C1 segment of cervical spinal cord (tissue), 14 donors: ENCODE measurements around the gene BOK.

Source experiments
- DNase-seq, 14 donors: peaks; one replicate each; lab custom pipeline; 2025; lab: John Stamatoyannopoulos, UW

Gene BOK

DNA sequence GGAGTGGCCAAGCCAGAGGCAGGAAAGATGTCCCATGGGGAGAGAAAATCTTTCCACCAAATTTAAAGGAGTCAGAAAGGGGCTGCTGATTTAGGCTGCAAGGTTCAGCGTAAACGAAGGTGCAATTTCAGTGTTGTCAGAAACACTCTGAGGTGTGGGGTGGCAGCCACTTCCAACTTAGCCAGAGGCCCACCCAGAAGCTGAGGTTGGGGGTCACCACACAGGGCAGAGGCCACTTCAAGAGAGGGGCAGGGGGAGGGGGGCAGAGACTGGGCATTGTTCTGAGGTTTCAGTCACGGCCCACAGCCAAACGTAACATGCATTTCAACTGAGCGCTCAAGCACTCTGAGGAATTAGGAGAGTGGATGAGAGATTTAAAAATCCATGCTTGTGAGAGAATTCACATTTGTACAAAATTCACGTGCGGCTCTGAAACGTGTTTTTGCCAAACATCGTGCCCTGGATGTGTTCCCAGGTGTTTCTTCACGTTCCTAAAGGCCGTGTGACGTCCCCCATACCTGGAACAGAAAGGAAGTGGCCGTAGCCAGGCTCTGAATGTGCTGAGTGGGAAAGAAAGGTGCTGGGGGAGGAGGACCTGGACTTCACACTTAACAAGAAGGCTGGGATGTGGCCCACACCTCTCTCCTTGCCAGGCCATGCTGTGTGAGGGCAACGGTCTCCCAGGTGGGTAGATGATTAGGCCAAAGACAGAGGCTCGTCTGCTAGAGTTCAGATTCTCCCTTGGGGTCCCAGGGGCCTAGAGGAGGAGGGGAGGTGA lies 19.5 kb upstream of the BOK start:
- DNase-seq = no peak

DNA sequence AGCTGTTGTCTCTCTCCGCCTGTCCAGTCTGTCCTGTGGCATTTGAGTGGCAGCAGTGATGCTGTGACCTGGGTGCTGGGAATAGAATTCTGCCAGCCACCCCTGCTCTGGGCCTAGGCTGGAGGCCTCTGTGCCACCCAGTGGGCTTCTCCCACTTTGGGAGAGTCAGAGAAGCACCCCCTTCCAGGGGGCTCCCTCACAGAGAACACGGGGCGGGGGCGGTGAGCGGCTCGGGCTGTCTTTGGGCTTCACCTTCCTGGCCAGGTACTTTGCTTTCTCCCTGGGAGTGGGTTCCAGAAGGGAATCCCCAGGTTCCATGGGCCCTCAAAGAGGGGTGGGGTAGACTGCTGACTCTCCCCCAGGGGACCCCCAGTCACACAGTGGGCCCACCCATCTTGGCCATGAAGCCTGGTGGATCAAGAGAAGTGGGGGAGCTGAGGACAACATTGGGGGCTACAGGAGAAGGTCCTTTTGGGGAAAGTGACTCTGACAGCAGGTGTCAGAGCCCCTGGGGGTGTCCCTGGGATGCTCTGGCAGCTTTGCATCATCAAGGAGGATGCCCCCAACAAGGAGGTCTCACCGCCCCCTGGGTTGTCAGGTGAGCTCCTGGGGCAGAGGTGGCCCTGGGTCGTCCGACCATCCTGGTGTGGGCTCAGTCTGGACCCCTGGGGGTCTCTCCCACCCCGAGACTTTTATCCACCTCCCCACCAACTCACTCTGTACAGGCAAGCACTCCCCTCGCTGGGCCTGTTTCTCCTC lies 18.8 kb upstream of the BOK start:
- DNase-seq = no peak

DNA sequence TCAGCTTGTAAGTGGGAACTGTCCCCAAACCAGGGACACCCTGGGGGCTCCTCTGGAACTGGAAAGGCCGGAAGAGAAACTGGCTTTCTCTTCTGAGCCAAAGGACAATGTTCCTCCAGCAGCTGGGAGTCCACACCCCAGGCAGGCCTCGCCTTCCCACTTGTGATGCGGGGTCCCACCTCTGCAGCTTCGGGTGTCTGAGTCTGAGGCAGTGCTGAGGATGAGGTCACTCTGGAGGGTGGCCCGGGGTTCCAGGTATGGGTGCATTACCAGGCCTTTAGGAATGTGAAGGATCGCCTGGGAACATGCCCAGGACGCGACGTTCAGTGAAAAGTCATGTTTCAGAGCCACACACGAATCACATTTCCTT lies 18.2 kb upstream of the BOK start:
- no peak for DNase-seq

DNA sequence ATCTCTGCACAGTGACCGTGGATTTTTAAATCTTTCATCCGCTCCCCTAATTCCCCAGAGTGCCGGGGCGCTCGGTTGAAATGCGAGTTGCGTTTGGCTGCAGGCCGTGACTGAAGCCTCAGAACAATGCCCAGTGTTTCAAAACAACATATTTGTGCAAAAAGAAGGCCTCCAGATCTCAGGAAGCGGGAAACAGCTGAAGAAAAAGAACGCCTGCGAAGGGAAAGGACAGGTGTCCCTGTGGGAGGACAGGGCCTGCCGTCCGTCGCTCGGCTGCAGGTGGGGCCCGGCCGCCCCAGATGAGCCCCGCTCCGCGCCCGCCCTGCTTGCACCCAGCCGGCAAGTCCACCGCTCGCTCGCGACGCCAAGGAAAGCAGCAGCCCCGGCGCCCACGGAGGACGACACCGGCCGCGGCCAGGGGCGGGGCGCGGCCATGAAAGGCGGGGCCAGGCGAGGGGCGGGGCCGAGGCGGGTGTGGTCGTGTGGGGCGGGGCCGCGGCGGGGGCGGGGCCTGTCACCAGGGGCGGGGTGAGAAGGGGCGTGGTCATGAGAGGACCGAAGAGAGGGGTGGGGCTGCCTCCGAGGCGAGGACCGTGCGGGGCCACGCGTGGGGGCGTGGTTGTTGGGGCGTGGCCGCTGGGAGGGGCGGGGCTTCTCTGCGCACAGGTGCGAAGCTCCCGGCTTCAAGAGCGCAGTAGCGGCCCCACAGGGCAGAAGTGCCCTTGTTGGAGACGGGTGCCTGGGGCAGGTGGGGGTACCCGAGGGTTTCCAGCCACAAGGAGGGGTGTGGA lies 17.6 kb upstream of the BOK start:
- peak in 8 of 14 donors; percentile 13 to 46 (median 30) for DNase-seq

DNA sequence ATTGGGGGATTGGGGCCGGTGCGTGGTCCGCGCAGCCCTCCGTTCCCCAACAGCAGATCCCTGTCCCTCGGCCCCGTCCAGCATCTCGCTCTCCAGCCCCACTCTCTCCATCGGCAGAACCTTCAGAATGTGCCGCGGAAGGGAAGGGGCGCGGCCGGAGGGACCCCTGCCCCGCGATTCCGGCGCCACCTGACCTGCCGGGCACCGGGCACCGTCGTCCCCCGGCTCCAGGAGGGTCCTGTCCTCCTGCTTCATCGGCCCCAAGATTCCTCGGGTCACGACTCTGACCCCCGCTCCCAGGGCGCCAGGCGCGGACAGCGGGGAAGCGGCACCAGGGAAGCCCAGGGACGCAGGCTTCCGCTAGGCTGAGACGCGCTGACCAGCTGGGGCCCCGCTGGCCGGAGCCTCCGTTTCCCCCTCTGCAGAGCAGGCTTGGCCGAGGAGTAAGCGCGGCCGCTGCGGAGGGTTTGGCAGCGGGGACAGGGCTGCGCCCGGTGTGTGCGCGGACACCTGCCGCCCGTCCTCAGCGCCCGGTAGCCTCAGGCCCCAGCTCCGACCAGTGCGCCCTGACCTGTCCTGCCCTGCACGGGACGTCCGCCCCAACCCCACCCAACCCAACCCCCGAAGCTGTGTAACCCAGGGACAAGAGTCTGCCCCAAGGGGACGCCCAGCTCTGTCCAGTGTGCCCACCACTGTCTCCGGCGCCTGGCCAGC lies 16.8 kb upstream of the BOK start:
- DNase-seq = no peak

DNA sequence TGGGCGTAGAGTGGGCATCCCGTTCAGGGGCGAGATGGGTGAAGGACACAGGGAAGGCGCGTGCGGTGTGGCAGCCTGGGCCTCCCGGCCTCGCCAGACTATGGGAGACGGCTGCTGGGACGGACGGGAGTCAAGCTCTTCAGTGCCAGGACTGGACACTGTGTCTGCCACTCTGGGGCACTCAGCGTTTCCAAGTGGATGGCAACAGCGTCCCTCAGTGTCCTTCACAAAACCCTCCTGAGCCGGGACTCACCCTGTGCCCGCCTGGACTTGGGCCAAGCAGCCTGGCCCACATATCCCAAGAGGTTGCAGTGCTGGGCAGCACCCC lies 16.3 kb upstream of the BOK start:
- peak in 3 of 14 donors; percentile 13 to 34 (median 19) for DNase-seq

DNA sequence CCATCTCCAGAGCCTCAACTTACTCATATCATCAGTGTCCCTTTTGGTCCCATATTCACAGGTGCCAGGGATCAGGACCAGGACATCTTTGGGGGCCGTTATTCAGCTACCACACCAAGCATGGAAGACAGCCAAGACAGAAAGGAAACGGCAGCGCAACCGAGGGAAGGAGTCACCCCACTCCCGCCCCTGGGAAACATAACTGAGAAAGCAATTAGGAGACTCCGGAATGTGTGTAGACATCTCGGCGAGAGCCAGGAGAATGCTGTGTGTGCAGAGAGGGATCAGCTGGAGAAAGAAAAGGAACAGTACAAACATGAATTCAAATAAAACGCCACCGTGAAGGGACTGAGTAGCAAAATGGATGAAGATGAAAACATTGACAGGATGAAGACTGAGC lies 13.4 kb upstream of the BOK start:
- DNase-seq = no peak

DNA sequence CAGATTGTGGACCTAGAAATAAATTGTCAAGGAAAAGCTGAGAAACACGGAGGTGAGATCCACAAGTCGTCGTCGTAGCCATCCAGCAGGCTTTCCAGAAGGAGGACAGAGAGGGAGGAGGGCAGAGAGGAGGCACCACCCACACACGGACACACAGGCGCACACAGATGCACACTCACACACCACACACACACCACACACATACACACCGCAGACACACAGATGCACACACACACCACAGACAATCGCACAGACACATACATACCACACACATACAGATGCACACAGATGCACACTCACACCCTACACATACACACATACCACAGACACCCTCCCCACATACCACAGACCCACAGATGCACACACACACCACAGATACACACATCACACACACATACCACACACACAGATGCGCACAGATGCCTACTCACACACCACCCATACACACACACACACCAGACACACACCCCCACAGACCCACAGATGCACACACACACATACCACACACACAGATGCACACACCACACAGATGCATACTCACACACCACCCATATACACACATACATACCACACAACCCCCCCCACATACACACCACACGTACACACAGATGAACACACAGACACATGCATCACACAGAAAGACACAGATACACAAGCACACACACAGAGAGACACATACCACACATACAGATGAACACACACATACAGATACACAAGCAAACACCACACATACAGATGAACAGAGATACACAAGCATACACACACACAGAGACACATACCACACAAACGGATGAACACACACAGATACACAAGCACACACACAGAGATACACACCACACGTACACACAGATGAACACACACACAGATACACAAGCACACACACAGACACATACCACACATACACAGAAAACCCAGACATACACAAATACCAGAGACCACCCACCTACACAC lies 12.7 kb upstream of the BOK start:
- DNase-seq = no peak

DNA sequence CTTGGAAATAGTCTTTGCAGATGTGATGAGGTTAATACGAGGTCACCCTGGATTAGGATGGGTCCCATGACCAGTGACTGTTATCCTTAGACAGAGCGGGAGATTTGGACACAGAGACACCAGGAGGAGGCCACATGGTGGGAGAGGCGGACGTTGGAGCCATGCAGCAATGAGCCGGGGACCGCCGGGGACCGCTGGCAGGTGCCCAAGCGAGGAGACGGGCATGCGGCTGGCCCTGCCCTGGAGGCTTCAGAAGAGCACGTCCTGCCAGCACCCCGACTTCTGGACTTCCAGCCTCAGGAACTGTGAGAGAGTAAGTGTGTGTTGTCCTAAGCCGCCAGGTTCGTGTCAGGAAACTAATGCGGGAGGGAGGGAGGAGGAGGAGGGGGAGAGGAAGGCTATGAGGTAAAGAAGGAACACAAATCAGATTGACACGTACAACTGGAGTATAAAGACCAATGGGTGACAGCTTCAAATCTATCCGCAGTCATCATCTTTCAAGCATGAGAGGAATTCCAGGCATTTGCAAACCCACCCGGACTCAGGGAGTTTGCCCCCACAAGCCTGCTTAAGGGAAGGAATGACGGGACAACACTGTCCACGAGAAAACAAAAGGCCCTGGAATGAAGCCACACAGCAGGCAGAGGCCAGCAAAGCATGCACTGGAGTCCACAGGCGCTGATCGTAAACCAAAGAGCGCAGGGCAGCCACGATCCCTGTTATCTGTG lies 11.6 kb upstream of the BOK start:
- no peak for DNase-seq

DNA sequence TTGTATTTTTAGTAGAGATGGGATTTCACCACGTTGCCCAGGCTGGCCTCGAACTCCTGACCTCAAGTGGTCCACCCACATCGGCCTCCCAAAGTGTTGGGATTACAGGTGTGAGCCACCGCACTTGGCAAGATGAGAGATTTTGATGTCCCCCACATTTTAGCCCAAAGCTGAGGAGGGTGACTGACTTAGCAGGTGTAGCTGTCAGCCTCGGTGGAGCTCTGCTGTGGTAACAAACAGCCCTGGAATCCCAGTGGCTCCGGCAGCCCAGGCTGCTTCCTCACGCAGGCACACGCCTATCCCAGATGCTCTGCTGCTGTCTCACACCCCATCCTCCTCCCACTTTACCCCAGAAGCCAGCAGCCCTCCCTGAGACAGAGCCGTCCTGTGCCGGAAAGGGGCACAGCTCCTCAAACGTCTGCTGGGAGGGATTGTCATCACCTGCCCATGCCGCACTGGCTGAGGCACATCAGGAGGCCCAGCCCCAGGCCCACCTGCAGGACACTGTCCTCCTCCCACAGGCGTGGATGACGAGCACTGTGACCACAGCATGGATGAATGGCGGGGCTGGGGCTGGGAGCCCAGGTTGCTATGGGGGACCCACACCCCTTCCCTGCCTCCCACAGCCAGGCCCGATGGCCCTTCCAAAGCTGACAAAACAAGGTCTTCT lies 10.6 kb upstream of the BOK start:
- DNase-seq = no peak

DNA sequence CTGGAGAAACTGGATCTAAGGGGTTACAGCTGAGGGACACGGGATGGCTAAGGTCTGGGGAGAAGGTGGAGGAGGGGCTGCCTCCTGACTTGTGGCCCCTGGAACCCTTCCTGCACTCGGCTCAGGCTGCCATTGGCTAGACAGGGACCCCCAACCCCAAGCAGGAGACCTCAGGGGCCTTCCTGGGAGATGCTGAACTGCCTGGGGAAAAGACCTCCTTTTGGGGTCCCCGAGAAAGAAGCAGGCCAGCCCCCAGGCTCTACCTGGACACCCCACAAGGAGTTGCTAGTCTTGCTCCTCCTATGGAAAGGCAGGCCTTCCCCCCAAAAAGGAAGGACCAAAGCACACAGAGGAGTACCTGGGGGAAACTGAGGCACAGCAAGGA lies 10.1 kb upstream of the BOK start:
- no peak for DNase-seq

DNA sequence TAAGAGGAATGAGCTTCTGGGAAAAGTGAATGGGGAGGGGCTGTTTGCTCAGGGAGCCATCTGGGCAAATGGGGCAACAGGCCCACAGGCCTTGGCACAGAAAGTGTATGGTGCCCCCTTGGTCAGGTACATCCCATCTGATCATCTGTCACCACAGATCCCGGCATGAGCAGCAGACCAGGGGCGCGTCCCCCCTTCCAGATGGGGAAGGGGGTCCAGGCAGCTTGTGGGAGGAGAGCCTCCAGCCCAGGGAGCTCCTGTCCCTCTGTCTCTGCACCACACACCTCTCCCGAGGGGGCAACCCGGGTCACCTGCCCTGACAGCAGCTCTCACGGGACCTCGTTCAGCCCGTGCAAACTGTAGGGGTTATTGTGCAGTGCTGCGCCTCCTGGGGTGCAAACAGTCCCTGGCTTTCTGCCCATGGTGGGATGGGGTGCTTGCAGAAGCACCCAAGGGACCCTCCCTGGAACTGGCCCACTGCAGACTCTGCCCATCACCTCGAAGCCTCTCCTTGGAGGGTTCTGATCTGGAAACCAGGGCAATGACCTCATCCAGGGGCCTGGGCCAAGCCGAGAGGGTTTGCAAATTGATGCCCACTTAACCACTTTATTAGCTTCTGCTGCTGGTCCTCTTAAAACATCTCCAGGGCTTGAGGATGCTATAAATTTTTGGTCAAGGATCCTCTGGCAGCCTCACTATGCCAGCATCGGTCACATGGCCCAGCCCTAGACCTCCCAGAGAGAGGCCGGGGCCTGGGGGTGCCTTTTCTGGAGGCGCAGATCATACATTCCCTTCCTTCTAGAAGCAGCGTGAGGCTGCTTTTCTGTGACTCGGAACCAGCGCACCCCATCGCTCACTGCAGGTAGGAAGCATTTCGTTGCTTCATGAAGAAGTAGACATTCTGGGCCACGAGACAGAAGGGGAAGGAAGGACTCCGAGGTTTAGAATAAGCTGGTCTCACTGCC lies 7.6 kb upstream of the BOK start:
- no peak for DNase-seq

DNA sequence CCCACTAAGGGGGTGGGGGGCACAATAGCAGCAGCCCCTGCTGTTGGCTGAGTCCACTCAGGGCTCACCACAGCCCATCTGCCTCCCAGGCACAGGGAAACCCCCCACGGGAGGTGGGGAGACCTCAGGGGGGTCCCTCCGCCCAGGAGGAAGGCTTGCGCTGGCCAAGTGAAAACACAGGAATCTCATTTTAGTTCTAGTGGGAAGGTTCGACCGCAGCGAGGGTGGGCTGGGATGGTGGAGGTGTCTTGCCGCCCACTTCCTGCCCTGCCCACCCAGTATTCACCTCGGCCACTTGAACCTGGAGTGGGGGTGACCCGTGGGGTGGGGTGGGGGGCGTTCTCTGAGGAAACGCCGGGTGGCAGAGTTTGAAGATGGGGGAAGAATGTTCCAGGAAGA lies 6.9 kb upstream of the BOK start:
- no peak for DNase-seq

DNA sequence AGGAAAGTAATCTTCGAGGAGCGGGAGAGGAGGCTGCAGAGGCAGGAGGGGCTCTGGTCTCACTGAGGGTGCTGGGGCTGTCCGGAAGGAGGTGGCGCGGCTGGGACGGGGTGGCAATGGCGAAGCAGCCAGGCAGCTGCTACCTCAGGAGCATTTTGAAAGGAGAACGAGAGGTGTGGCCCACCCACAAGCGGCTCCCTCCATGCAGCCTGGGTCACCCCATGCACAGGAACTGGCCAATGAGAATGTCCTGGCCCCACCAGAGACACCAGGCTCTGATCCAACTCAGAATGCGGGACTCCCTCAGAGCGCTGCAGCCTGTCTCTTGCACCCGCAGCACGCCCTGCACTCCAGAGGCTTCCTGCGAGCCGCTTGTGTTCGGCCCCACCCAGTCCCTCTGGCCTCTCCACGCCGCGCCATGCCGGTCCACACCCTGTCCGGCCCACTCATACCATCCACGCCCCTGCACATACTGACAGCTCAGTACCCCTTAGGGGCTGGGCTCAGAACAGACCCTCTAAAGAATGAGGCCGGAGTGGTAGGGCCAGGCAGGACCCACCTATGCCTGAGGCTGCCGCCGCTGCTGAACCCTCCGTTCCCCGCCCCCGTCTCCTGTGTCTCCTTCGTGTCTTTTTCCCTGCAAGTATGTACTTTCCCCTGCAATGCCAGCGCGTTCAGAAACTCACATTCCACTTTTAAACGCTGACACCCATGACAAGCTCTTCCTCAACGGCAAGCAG lies 6.4 kb upstream of the BOK start:
- DNase-seq = no peak

DNA sequence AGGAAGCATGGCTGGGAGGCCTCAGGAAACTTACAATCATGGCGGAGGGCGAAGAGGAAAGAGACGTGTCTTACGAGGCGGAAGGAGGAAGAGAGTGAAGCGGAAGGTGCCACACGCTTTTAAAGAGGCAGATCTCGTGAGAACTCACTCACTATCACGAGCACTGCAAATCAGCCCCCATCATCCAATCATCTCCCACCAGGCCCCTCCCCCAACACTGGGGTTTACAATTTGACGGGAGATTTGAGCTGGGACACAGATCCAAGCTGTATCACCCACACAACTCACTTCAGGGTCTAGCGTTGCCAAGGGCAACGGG lies 5.1 kb upstream of the BOK start:
- DNase-seq = no peak

DNA sequence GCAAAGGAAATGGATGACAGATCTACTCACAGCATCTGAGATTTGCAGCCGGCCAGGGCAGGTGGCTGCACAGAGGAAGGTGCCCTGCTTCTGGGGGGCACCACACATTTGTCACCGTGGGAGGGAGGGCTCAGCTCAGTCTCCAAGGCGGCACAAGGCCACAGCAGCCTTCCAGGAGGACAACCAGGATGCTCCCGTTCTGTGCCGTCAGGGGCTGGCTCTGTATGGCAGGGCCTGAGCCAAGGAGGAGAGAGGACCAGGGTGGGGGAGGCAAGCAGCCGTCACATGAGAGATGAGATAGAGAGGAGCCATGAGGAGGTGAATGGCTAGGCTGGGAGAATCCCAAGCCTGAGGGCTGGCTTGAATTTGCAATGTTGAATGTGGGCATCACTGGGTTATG lies 4.6 kb upstream of the BOK start:
- DNase-seq = no peak

DNA sequence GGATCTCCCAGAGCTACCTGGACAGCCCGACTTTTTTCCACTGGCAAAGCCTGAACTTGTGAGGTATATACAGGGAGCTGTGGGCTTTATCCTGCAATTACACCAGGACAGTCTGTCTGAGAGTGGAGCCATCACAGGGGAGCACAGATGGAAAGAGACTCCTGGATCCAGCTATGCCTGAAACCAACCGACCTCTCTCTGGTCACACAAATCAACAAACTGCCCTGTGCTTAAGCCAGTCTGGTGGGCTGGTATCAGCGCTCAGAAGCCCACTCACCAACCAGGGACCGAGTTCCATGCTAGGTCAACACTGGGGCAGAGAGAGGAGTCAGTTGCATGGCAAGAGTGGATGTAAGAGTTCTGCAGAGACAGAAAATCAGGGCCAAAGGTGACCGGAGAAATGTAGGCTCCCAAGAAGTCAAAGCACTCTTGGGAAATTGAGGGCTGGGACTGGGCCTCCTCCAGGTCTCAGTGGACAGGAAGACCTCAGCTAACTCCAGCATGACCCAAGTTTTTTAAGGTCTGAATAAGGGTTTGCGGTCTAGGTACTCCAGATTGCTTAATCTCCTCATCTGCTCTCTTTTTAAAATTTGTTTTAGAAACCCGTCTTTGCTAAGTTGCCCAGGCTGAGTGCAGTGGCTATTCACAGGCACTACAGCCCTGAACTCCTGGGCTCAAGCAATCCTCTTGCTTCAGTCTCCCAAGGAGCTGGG lies 3.8 kb upstream of the BOK start:
- no peak for DNase-seq
